Gastroesophageal sphincter (tissue), 4 donors: Measurements from ENCODE around the gene SLC39A1. TPM values are rescaled to one million over a fixed set of nuclear protein-coding genes. Genes with fewer than 3 reads are reported as not detected.
A peak's percentile ranks its signal among the peaks of the same experiment; 100 is the strongest.

ENCODE experiments used
- ATAC-seq: fragments of 150-250 bp; one replicate; pipeline ENCODE4 v1.9.1; 2016; ENCODE audit warnings: mild to moderate bottlenecking, moderate library complexity
- H3K27ac ChIP-seq, 4 donors: fragments of 200-600 bp; sonication (generic) in 3 of 4; 1 replicate in 3 of 4; 2 replicates in 1 of 4; pipeline ENCODE4 v1.5.1; 2016 to 2019
- H3K27me3 ChIP-seq: fragments of 200-600 bp; sonication (generic); one replicate; pipeline ENCODE4 v1.5.1; 2019
- H3K36me3 ChIP-seq, 2 donors: fragments of 200-600 bp; sonication (generic); one replicate each; pipeline ENCODE4 v1.5.1; 2019; ENCODE audit warnings: control low read depth in 1 of 2
- H3K4me1 ChIP-seq, 3 donors: fragments of 200-600 bp; sonication (generic); 1 replicate in 2 of 3; 2 replicates in 1 of 3; pipeline ENCODE4 v1.5.1; 2016 to 2019; ENCODE audit warnings: control low read depth in 2 of 3
- H3K4me3 ChIP-seq, 2 donors: fragments of 200-600 bp; sonication (generic); one replicate each; pipeline ENCODE4 v1.5.1; 2019; ENCODE audit warnings: mild to moderate bottlenecking in 1 of 2, moderate library complexity in 1 of 2
- H3K9me3 ChIP-seq, 3 donors: fragments of 200-600 bp; sonication (generic); one replicate each; pipeline ENCODE4 v1.5.1; 2017 to 2019; ENCODE audit warnings: control low read depth in 2 of 3
- CTCF ChIP-seq, 4 experiments: fragments of 200-600 bp in 2 of 4; fragments of 450-650 bp in 2 of 4; sonication (generic) in 1 of 4; IDR thresholded peaks; one replicate each; pipeline ENCODE4 v1.5.1; 2017 to 2019; ENCODE audit warnings: antibody characterized with exemption in 4 of 4, mild to moderate bottlenecking in 2 of 4, moderate library complexity in 2 of 4
- EP300 ChIP-seq: sonication (generic); formaldehyde crosslinking; IDR thresholded peaks from one replicate; pipeline ENCODE4 v1.6.1; 2017; ENCODE audit warnings: antibody characterized with exemption, mild to moderate bottlenecking
- POLR2A ChIP-seq, 2 donors: fragments of 450-650 bp; IDR thresholded peaks; one replicate each; pipeline ENCODE4 v1.6.1; 2017; ENCODE audit warnings: antibody characterized with exemption in 2 of 2, mild to moderate bottlenecking in 2 of 2, moderate library complexity in 1 of 2
- POLR2AphosphoS5 ChIP-seq: sonication (generic); formaldehyde crosslinking; IDR thresholded peaks from one replicate; pipeline ENCODE4 v1.6.1; 2017; ENCODE audit warnings: antibody characterized with exemption
- WGBS, 2 donors: methylation state at CpG; one replicate each; pipeline ENCODE4 v1.1.5; 2018; ENCODE audit warnings: low coverage in 1 of 2; 5-methylcytosine and 5-hydroxymethylcytosine counted together
- total RNA-seq, 4 donors: library from RNA; depleted of rRNA; stranded (reverse); fragments of >200 nt; gene quantifications; one replicate each; pipeline ENCODE4 v1.1.0, GENCODE V29; 2016

The SLC39A1 gene
- total RNA-seq, 4 donors from 2014 or later: 64.8 to 115 (median 106) TPM

GRCh38 chr1:153944005-153944826 lies 19.1 kb downstream of the SLC39A1 start:
- ATAC-seq: no peak
- WGBS, 2 donors: 22 to 90% methylated on average over 1 to 2 of the region's 15 CpGs
- H3K4me1 ChIP-seq: peaks cover 0 to 42% (median 9%) of the 10 kb centered on the region in 3 donors
- peaks cover 0 to 72% of the 10 kb centered on the region in 2 donors for H3K36me3 ChIP-seq
- peak overlapping the region in 3 of 4 donors; percentile 98 to 99 (median 98) for H3K27ac ChIP-seq
- peak overlapping the region in 1 of 2 donors; percentile 99 for H3K4me3 ChIP-seq
- no peaks in the 10 kb centered on the region for H3K27me3 ChIP-seq
- H3K9me3 ChIP-seq: no peaks in the 10 kb centered on the region
- TF ChIP-seq POLR2AphosphoS5 (no peak), CTCF (IDR thresholded peaks at IDR 0.05) (no peak), POLR2A (IDR thresholded peaks at IDR 0.05) (no peak), EP300 (no peak)

- Histone ChIP-seq H3K4me1 (peaks cover 0 to 42% (median 9%) of the 10 kb centered on the region in 3 donors), H3K36me3 (peaks cover 0 to 72% of the 10 kb centered on the region in 2 donors), H3K27ac (no peak overlapping the region), H3K4me3 (no peak overlapping the region), H3K27me3 (no peaks in the 10 kb centered on the region), H3K9me3 (no peaks in the 10 kb centered on the region)
- no peak for ATAC-seq
- TF ChIP-seq POLR2AphosphoS5: no peak
- no peak for TF ChIP-seq EP300
- no peak for TF ChIP-seq POLR2A (IDR thresholded peaks at IDR 0.05)
- TF ChIP-seq CTCF (IDR thresholded peaks at IDR 0.05): no peak
- whole genome bisulfite sequencing, 2 donors: 100% methylated on average over 1 of the region's 11 CpGs; no CpG with 5 or more reads in 1 of the 2 donors
Measured at GRCh38 chr1:153942766-153943549, 20.4 kb downstream of the SLC39A1 start.

- H3K36me3 ChIP-seq: peaks cover 0 to 72% of the 10 kb centered on the region in 2 donors
- ATAC-seq: no peak
Measured at GRCh38 chr1:153941826-153942725, 21.3 kb downstream of the SLC39A1 start.

More at GRCh38 chr1:153941826-153942725, 21.3 kb downstream of the SLC39A1 start:
- Histone ChIP-seq H3K27ac (no peak overlapping the region), H3K27me3 (no peaks in the 10 kb centered on the region), H3K4me3 (no peak overlapping the region), H3K4me1 (peaks cover 0 to 35% (median 9%) of the 10 kb centered on the region in 3 donors), H3K9me3 (no peaks in the 10 kb centered on the region)
- WGBS, 2 donors: 88% methylated on average over 3 of the region's 34 CpGs; no CpG with 5 or more reads in 1 of the 2 donors
- TF ChIP-seq POLR2AphosphoS5: no peak
- TF ChIP-seq EP300: no peak
- no peak for TF ChIP-seq CTCF (IDR thresholded peaks at IDR 0.05)
- no peak for TF ChIP-seq POLR2A (IDR thresholded peaks at IDR 0.05)
